Lower lobe of right lung (tissue), 2 donors: ENCODE results near the gene TREM1. TPM values are rescaled to one million over a fixed set of nuclear protein-coding genes. Genes with fewer than 3 reads are reported as not detected.

ENCODE experiments used
- ATAC-seq, 2 donors: fragments of 200-7000 bp; cut with Tn5 transposase; one replicate each; pipeline ENCODE4 v1.9.1; 2020 to 2022; ENCODE audit warnings: mild to moderate bottlenecking in 2 of 2, moderate library complexity in 2 of 2
- DNase-seq: peaks from one replicate; pipeline ENCODE4 v3.0.0-alpha.2; 2020
- H3K27ac ChIP-seq: fragments of 200-600 bp; one replicate; pipeline ENCODE4 v1.8.0; 2022
- H3K27me3 ChIP-seq: fragments of 200-600 bp; one replicate; pipeline ENCODE4 v1.8.0; 2022; ENCODE audit warnings: low read depth
- H3K36me3 ChIP-seq: fragments of 200-600 bp; one replicate; pipeline ENCODE4 v1.8.0; 2022; ENCODE audit warnings: mild to moderate bottlenecking
- H3K4me1 ChIP-seq: fragments of 200-600 bp; one replicate; pipeline ENCODE4 v1.8.0; 2022
- H3K4me3 ChIP-seq: fragments of 200-600 bp; one replicate; pipeline ENCODE4 v1.8.0; 2022; ENCODE audit warnings: mild to moderate bottlenecking
- H3K9me3 ChIP-seq: fragments of 200-600 bp; one replicate; pipeline ENCODE4 v1.8.0; 2022
- intact Hi-C: fragments of 100-400 bp; cut with DNase I; formaldehyde crosslinking; loops from one replicate; pipeline ENCODE4 v1.11.0; 2022
- total RNA-seq: library from RNA; stranded (reverse); fragmentation: NEBNext Ultra II Directional; extraction: Animal tissue kit (Norgen Biotek cat#: 25700); gene quantifications from one replicate; pipeline ENCODE4 v1.2.1, GENCODE V29; 2021
- TF ChIP-seq, protein P1 (sequence below): fragments of 200-600 bp; IDR thresholded peaks from one replicate; pipeline ENCODE4 v1.8.0; 2022; ENCODE audit warnings: antibody characterized with exemption, mild to moderate bottlenecking
- donor health status: DM: no; HTN: yes; CAD: no; lungs with severe emphysema.

Gene TREM1
- total RNA-seq, 1 donor from 2014 or later, result 160 TPM

DNA sequence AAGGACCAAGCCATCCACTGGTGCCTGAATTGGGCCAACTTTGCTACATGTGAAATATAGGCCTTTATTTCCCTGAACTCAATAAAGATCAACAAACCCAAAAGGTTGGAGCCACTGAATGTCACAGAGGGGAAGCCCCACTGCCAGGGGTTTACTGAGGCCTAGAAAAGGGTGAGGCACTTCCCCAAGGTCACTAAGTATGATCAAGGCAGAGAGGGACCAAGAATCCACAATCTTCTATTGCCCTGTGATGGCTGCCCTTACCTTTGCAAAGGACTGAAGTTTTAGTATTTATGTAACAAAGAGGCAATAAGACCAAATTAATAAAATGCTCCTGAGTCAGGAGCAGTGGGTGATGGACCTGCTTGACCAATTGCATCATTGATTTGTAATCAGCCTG, 18.0 kb downstream of the TREM1 start:
- intact Hi-C loops, result no loop called here
- ATAC-seq (no peak), DNase-seq (no peak)
- Histone ChIP-seq H3K4me3 (no peak overlapping the region), H3K27me3 (no peaks in the 10 kb centered on the region), H3K27ac (no peak overlapping the region), H3K4me1 (peaks cover 4% of the 10 kb centered on the region), H3K9me3 (peaks cover 4% of the 10 kb centered on the region), H3K36me3 (no peaks in the 10 kb centered on the region)
- TF ChIP-seq, protein P1, sequence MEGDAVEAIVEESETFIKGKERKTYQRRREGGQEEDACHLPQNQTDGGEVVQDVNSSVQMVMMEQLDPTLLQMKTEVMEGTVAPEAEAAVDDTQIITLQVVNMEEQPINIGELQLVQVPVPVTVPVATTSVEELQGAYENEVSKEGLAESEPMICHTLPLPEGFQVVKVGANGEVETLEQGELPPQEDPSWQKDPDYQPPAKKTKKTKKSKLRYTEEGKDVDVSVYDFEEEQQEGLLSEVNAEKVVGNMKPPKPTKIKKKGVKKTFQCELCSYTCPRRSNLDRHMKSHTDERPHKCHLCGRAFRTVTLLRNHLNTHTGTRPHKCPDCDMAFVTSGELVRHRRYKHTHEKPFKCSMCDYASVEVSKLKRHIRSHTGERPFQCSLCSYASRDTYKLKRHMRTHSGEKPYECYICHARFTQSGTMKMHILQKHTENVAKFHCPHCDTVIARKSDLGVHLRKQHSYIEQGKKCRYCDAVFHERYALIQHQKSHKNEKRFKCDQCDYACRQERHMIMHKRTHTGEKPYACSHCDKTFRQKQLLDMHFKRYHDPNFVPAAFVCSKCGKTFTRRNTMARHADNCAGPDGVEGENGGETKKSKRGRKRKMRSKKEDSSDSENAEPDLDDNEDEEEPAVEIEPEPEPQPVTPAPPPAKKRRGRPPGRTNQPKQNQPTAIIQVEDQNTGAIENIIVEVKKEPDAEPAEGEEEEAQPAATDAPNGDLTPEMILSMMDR, result no peak

DNA sequence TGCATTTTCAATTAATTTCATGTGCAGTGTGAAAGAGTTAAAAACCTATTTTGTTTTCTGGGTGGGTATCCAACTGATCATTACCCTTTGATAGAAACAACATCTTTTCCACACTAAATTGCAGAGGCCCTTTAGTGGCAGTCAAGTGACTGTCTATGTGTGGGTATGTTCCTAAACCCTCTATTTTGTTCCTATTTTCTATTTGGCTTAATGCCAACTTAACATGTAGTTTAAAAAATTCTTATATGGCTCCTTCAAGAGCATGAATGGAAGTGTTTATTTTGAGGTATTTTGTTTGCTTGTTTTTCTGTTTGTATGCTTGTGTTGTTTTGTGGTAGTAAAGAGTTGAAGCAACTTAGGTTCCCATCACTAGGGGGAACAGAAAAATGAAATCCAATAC, 19.9 kb downstream of the TREM1 start:
- TF ChIP-seq, protein P1, result no peak
- H3K36me3 ChIP-seq, result no peaks in the 10 kb centered on the region
- intact Hi-C loops, result no loop called here
- H3K27ac ChIP-seq, result no peak overlapping the region
- peaks cover 22% of the 10 kb centered on the region for H3K9me3 ChIP-seq
- DNase-seq (no peak), ATAC-seq (no peak)
- H3K4me1 ChIP-seq, result no peaks in the 10 kb centered on the region
- no peaks in the 10 kb centered on the region for H3K27me3 ChIP-seq
- no peak overlapping the region for H3K4me3 ChIP-seq

DNA sequence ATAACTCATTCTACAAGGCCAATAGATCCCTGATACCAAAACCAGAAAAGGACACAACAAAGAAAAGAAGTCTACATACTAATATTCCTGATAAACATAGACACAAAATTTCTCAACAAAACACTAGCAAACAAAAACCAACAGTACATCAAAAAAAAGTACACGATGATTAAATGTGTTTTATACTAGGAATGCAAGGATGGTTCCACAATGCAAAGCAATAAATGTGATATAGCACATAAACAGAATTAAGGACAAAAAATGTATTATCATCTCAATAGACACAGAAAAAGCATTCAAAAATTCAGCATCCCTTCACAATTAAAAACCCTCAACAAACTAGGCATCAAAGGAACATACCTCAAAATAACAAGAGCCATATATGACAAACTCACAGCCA, 23.2 kb downstream of the TREM1 start:
- TF ChIP-seq, protein P1, result no peak
- H3K36me3 ChIP-seq, result no peaks in the 10 kb centered on the region
- H3K4me1 ChIP-seq, result no peaks in the 10 kb centered on the region
- no peaks in the 10 kb centered on the region for H3K27me3 ChIP-seq
- H3K27ac ChIP-seq, result no peak overlapping the region
- H3K4me3 ChIP-seq, result no peak overlapping the region
- H3K9me3 ChIP-seq, result peaks cover 25% of the 10 kb centered on the region
- intact Hi-C loops, result no loop called here
- ATAC-seq, result no peak
- DNase-seq, result no peak

DNA sequence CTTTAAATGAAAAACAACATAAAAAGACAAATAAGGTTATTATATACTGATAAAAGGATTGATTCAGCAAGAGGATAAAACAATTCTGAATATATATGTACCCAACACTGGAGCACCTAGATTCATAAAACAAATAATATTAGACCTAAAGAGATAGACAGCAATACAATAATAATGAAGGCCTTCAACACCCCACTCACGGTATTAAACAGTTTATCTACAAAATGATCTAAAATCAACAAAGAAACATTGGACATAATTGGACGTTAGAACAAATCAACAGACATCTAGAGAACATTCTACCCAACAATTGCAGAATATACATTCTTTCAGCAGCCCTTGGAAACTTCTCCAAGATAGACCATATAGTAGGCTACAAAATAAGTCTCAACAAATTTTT, 24.1 kb downstream of the TREM1 start:
- ATAC-seq (no peak), DNase-seq (no peak)
- Histone ChIP-seq H3K4me3 (no peak overlapping the region), H3K9me3 (peaks cover 25% of the 10 kb centered on the region), H3K4me1 (no peaks in the 10 kb centered on the region), H3K27ac (no peak overlapping the region), H3K27me3 (no peaks in the 10 kb centered on the region), H3K36me3 (no peaks in the 10 kb centered on the region)
- intact Hi-C loops, result no loop called here
- TF ChIP-seq, protein P1, result no peak

DNA sequence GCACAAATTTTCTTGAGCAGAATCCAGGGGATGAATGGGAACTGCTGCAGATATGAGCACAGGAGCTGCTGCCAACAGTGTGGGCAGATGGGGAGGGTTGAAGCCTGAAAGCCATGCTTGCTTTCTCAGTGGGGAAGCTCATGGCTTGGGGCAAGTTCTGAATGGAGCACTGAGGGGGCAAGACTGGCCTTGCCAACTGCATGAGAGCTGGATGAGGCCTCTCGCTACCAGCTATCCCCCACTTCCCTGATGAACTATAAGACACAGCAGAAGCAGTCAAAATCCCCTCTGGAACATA, 28.3 kb downstream of the TREM1 start:
- Histone ChIP-seq H3K9me3 (peaks cover 17% of the 10 kb centered on the region), H3K36me3 (no peaks in the 10 kb centered on the region), H3K27ac (no peak overlapping the region), H3K4me1 (peaks cover 8% of the 10 kb centered on the region), H3K4me3 (no peak overlapping the region), H3K27me3 (no peaks in the 10 kb centered on the region)
- intact Hi-C loops, result no loop called here
- TF ChIP-seq, protein P1, result no peak
- DNase-seq (no peak), ATAC-seq (no peak)
